ENCODE results near the gene TTC7B. TPM values are rescaled to one million over a fixed set of nuclear protein-coding genes. Genes with fewer than 3 reads are reported as not detected.

The TTC7B gene
- total and polyA plus RNA-seq, 2 of the 13 experiments (the other 11 are each of a cell fraction or from before 2014, with no cell fraction given): 1.3 to 3.2 TPM

GRCh38 chr14:90739318-90740068 lies 76.7 kb downstream of the TTC7B start:
- H3K36me3 ChIP-seq (replicated peaks in 1 of 2; ENCODE audit: control insufficient read depth in 1 of 2, insufficient read depth in 2 of 2, low read length in 2 of 2): no peaks in the 10 kb centered on the region
- POLR2A ChIA-PET: no interaction called here
- no TSS peak for BruUV-seq (replicated peaks)
- 79% methylated on average over 6 of the region's 6 CpGs for WGBS (ENCODE audit: low lambda C conversion rate)
- H3K9me3 ChIP-seq (ENCODE audit: low read length): no peaks in the 10 kb centered on the region
- no peak overlapping the region for H3K27ac ChIP-seq (ENCODE audit: extremely low read length, insufficient read depth, low read length)
- H3K27me3 ChIP-seq (ENCODE audit: control insufficient read depth in 1 of 2, insufficient read depth in 2 of 2, low read length in 2 of 2): no peaks in the 10 kb centered on the region; a peak in 1 of 5 replicates
- H4K20me1 ChIP-seq (ENCODE audit: insufficient read depth, low read length): no peaks in the 10 kb centered on the region
- FAIRE-seq (no peak), ATAC-seq (no peak), DNase-seq (ENCODE audit: low spot score) (no peak)
- no peaks in the 10 kb centered on the region for H3K79me2 ChIP-seq (ENCODE audit: insufficient read depth, low read length)
- intact Hi-C loops (cut with micrococcal nuclease; ENCODE audit: unreplicated experiment): no loop called here
- no peak overlapping the region for H3K4me3 ChIP-seq (replicated peaks in 1 of 3; ENCODE audit: insufficient read depth in 1 of 3, low read depth in 2 of 3, low read length in 3 of 3)
- in situ Hi-C loops (cut with HindIII; ENCODE audit: extremely low pct_ligation_motif_present, low pct_unique_long_range_greater_than_20kb): no loop called here
- no peak overlapping the region for H2AFZ ChIP-seq (ENCODE audit: low read length)
- H3K4me2 ChIP-seq (ENCODE audit: low read depth, low read length): no peak overlapping the region
- CTCF ChIA-PET (ENCODE audit: low intra/inter-chr PET ratio, low total read pairs): no interaction called here
- no peaks in the 10 kb centered on the region for H3K4me1 ChIP-seq (ENCODE audit: insufficient read depth, low read length)
- TF ChIP-seq ZEB1 (IDR thresholded peaks at IDR 0.05; ENCODE audit: insufficient replicate concordance, low read depth): no peak
- TF ChIP-seq ZFP90 (CRISPR knock-in tag; IDR thresholded peaks at IDR 0.05; ENCODE audit: borderline replicate concordance): no peak
- TF ChIP-seq EP300 (IDR thresholded peaks at IDR 0.05; ENCODE audit: low read depth in 2 of 2, low read length in 2 of 2): no peak
- no peak for TF ChIP-seq EP300 (CRISPR knock-in tag; IDR thresholded peaks at IDR 0.05; ENCODE audit: borderline replicate concordance)
- no peak for TF ChIP-seq KAT8 (CRISPR knock-in tag; IDR thresholded peaks at IDR 0.05)
- TF ChIP-seq ZFP41 (CRISPR knock-in tag; IDR thresholded peaks at IDR 0.05; ENCODE audit: borderline replicate concordance): no peak
- no peak for TF ChIP-seq MBNL3 (CRISPR knock-in tag; conservative IDR thresholded peaks at IDR 0.05)
- TF ChIP-seq HNF4G (IDR thresholded peaks at IDR 0.05; ENCODE audit: borderline replicate concordance, low read depth, low read length): no peak
- no peak for TF ChIP-seq HNF4G (CRISPR knock-in tag; IDR thresholded peaks at IDR 0.05; ENCODE audit: borderline replicate concordance, low read depth)
- TF ChIP-seq KDM3A (CRISPR knock-in tag; IDR thresholded peaks at IDR 0.05; ENCODE audit: low read depth): no peak
- TF ChIP-seq ZNF784 (CRISPR knock-in tag; IDR thresholded peaks at IDR 0.05; ENCODE audit: borderline replicate concordance): no peak
- TF ChIP-seq SMAD3 (CRISPR knock-in tag; IDR thresholded peaks at IDR 0.05): no peak
- H3K9ac ChIP-seq (ENCODE audit: insufficient read depth, low read depth, low read length): no peak overlapping the region
